Left ventricle myocardium inferior (tissue), 1 donor: Measurements from ENCODE around the gene SUMO4. TPM values are rescaled to one million over a fixed set of nuclear protein-coding genes. Genes with fewer than 3 reads are reported as not detected.

Source experiments
- DNase-seq: peaks from one replicate; pipeline ENCODE4 v3.0.0-alpha.2; 2020
- H3K27ac ChIP-seq: fragments of 200-600 bp; replicated peaks from 2 replicates; pipeline ENCODE4 v1.8.0; 2021
- H3K27me3 ChIP-seq: fragments of 200-600 bp; 2 replicates; pipeline ENCODE4 v1.8.0; 2021; ENCODE audit warnings: low read depth
- H3K36me3 ChIP-seq: fragments of 200-600 bp; 2 replicates; pipeline ENCODE4 v1.8.0; 2021
- H3K4me1 ChIP-seq: fragments of 200-600 bp; 2 replicates; pipeline ENCODE4 v1.8.0; 2021
- H3K4me3 ChIP-seq: fragments of 200-600 bp; 2 replicates; pipeline ENCODE4 v1.8.0; 2021; ENCODE audit warnings: mild to moderate bottlenecking, moderate library complexity
- H3K9me3 ChIP-seq: fragments of 200-600 bp; replicated peaks from 2 replicates; pipeline ENCODE4 v1.8.0; 2021
- CTCF ChIP-seq: fragments of 200-600 bp; IDR thresholded peaks from 2 replicates; pipeline ENCODE4 v1.8.0; 2021; ENCODE audit warnings: antibody characterized with exemption, mild to moderate bottlenecking, borderline replicate concordance
- intact Hi-C: fragments of 100-400 bp; cut with micrococcal nuclease; formaldehyde crosslinking; loops from one replicate; pipeline ENCODE4 v1.11.0; 2022
- total RNA-seq: library from RNA; stranded (reverse); fragmentation: NEBNext Ultra II Directional; extraction: Animal tissue kit (Norgen Biotek cat#: 25700); gene quantifications from one replicate; pipeline ENCODE4 v1.2.1, GENCODE V29; 2021
- donor health status: DM: no; HTN: yes; CAD: no; lungs with severe emphysema.

Gene SUMO4
- total RNA-seq, 1 donor from 2014 or later: 0.27 TPM

GRCh38 chr6:149422581-149422980 is 22.5 kb downstream of the SUMO4 start:
- no peak for DNase-seq
- no peak for TF ChIP-seq CTCF
- H3K27ac ChIP-seq: no peak overlapping the region
- H3K36me3 ChIP-seq: no peaks in the 10 kb centered on the region
- H3K4me3 ChIP-seq: no peak overlapping the region
- no peaks in the 10 kb centered on the region for H3K9me3 ChIP-seq
- H3K27me3 ChIP-seq: peaks cover 12% of the 10 kb centered on the region
- peaks cover 6% of the 10 kb centered on the region for H3K4me1 ChIP-seq
- intact Hi-C loops: no loop called here

GRCh38 chr6:149423964-149424440 is 23.9 kb downstream of the SUMO4 start:
- Histone ChIP-seq H3K9me3 (no peaks in the 10 kb centered on the region), H3K27me3 (peaks cover 23% of the 10 kb centered on the region), H3K4me3 (no peak overlapping the region), H3K36me3 (no peaks in the 10 kb centered on the region), H3K4me1 (peaks cover 6% of the 10 kb centered on the region), H3K27ac (peak overlapping the region; percentile 20)
- TF ChIP-seq CTCF: no peak
- intact Hi-C loops: no loop called here
- no peak for DNase-seq

- Histone ChIP-seq H3K9me3 (no peaks in the 10 kb centered on the region), H3K36me3 (no peaks in the 10 kb centered on the region), H3K4me3 (no peak overlapping the region), H3K4me1 (peaks cover 6% of the 10 kb centered on the region), H3K27ac (no peak overlapping the region), H3K27me3 (peaks cover 28% of the 10 kb centered on the region)
- intact Hi-C loops: no loop called here
- no peak for DNase-seq
- TF ChIP-seq CTCF: no peak
Observed at GRCh38 chr6:149425224-149425623, 25.2 kb downstream of the SUMO4 start.

- H3K27ac ChIP-seq: no peak overlapping the region
- H3K9me3 ChIP-seq: no peaks in the 10 kb centered on the region
- DNase-seq: no peak
- no peaks in the 10 kb centered on the region for H3K36me3 ChIP-seq
- intact Hi-C loops: no loop called here
- no peak overlapping the region for H3K4me3 ChIP-seq
- TF ChIP-seq CTCF: no peak
- peaks cover 28% of the 10 kb centered on the region for H3K27me3 ChIP-seq
- H3K4me1 ChIP-seq: peaks cover 6% of the 10 kb centered on the region
Observed at GRCh38 chr6:149425754-149426153, 25.7 kb downstream of the SUMO4 start.

- no peak overlapping the region for H3K4me3 ChIP-seq
- DNase-seq: no peak
- H3K27ac ChIP-seq: no peak overlapping the region
- no peak for TF ChIP-seq CTCF
- H3K27me3 ChIP-seq: peaks cover 21% of the 10 kb centered on the region
- H3K4me1 ChIP-seq: peaks cover 10% of the 10 kb centered on the region
- H3K36me3 ChIP-seq: no peaks in the 10 kb centered on the region
- H3K9me3 ChIP-seq: no peaks in the 10 kb centered on the region
- intact Hi-C loops: no loop called here
Observed at GRCh38 chr6:149428606-149429005, 28.5 kb downstream of the SUMO4 start.
